Measurements from ENCODE around the gene THEM5. TPM values are rescaled to one million over a fixed set of nuclear protein-coding genes. Genes with fewer than 3 reads are reported as not detected.
A peak's percentile ranks its signal among the peaks of the same experiment; 100 is the strongest.

Gene THEM5
- total and polyA plus RNA-seq, 10 of the 15 experiments (the other 5 are each of a cell fraction or from before 2014, with no cell fraction given): 0.16 TPM; not detected in 9

DNA sequence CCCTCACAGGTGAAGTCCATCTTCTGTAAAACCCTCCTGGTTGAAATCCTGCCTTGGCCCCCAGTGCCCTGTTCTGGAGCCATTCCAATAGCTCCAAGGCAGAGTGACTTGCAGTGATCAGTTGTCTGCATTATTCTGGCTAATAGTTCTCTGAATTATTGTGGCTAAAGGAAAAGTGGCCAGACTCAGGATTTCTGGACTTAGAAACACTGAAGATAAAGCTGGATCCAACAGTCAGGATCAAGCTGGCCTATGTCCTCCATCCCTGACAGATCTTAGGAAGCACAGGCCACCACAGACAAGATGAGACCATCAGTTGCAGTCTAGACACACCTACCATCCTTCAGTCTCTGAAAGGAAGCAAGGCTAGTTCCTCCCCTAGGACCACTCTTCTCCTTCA is 13.1 kb downstream of the THEM5 start:
- intact Hi-C loops (cut with micrococcal nuclease; ENCODE audit: unreplicated experiment): no loop called here
- no peak overlapping the region for H3K27ac ChIP-seq (ENCODE audit: control insufficient read depth, insufficient read depth)
- H3K9me3 ChIP-seq (replicated peaks; ENCODE audit: control insufficient read depth, insufficient read depth, low read length): no peaks in the 10 kb centered on the region
- RAD21 ChIA-PET (ENCODE audit: unreplicated experiment): interaction anchor here (1.0 to 2.3 kb wide), 6 partner anchors 18 to 346 kb away, joined by 3 to 10 read pairs (median 4); no protein-coding TSS in a partner anchor
- POLR2A ChIA-PET: interaction anchor here (0.6 to 2.0 kb wide), 5 partner anchors 8 to 69 kb away, joined by 3 to 9 read pairs (median 6); partner anchors contain the start of gene THEM4
- peaks cover 5% of the 10 kb centered on the region; the same call in 1 of the 2 replicates for H4K20me1 ChIP-seq (ENCODE audit: control insufficient read depth, insufficient read depth)
- H3K36me3 ChIP-seq (ENCODE audit: control insufficient read depth in 2 of 2, insufficient read depth in 2 of 2, low read length in 1 of 2): no peaks in the 10 kb centered on the region
- CTCF ChIA-PET: interaction anchor here (0.6 to 1.6 kb wide), 9 partner anchors 9 to 684 kb away, joined by 3 to 4 read pairs (median 3); partner anchors contain the start of genes THEM5 and TNFAIP8L2
- H3K9ac ChIP-seq (ENCODE audit: control insufficient read depth, insufficient read depth, low read length): peak overlapping the region; percentile 10; the same call in 1 of the 2 replicates
- TF ChIP-seq FOS (IDR thresholded peaks at IDR 0.05; ENCODE audit: borderline replicate concordance, extremely low read depth, insufficient read length) (no peak), LARP7 (IDR thresholded peaks at IDR 0.05) (no peak), SMAD1 (IDR thresholded peaks at IDR 0.05; ENCODE audit: low read depth, partially characterized antibody) (no peak), SPI1 (IDR thresholded peaks at IDR 0.05; ENCODE audit: borderline replicate concordance, insufficient read depth, low read depth, low read length) (no peak), SUZ12 (IDR thresholded peaks at IDR 0.05; ENCODE audit: unreplicated experiment) (no peak)
- no peak overlapping the region for H2AFZ ChIP-seq (ENCODE audit: control insufficient read depth, low read depth, low read length)
- SMC1A ChIA-PET (ENCODE audit: uncharacterized antibody, unreplicated experiment): interaction anchor here (0.6 to 2.1 kb wide), 12 partner anchors 8 to 539 kb away, joined by 3 to 8 read pairs (median 4); partner anchors contain the start of gene THEM4
- no peaks in the 10 kb centered on the region for H3K79me2 ChIP-seq (ENCODE audit: control insufficient read depth, insufficient read depth, low read length)
- H3K4me3 ChIP-seq: peak overlapping the region; percentile 35; the same call in 1 of the 2 replicates
- ATAC-seq (no peak), FAIRE-seq (no peak), DNase-seq (ENCODE audit: low read depth, low spot score) (no peak)
- peak overlapping the region; percentile 80 for H3K4me2 ChIP-seq (ENCODE audit: control insufficient read depth, insufficient read depth)
- peaks cover 0 to 8% of the 10 kb centered on the region in 2 experiments for H3K27me3 ChIP-seq (replicated peaks in 1 of 2; ENCODE audit: control insufficient read depth in 2 of 2, insufficient read depth in 2 of 2, low read length in 1 of 2)
- H3K4me1 ChIP-seq (ENCODE audit: control insufficient read depth, insufficient read depth, low read length): peaks cover 10% of the 10 kb centered on the region; the same call in 1 of the 2 replicates
- in situ Hi-C loops (cut with MboI): no loop called here
- TSS peak; percentile 77 for BruUV-seq (replicated peaks)

All from GM12878 (cell line).